ENCODE measurements around the gene SMIM45.

DNA sequence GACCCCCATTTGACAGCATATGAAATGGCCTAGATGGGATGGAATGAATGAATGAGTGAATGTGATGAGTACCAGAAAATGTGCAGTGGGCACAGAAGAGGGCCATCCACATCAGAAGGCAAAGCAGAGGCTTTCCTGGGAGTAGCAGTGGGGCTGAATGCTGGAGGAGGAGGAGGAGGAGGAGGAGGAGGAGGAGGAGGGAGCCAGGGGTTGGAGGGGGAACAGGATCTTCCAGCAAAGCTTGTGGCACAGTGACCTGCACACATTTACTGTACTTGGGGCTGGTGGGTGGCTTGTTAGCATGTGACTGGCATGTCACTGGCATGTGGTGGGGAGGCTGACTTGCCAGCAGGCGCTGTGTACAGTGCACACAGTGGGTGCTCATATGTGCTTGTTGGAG lies 26.8 kb downstream of the SMIM45 start:
- TF ChIP-seq POLR2AphosphoS5 (IDR thresholded peaks at IDR 0.05; ENCODE audit: borderline replicate concordance, low read depth, low read length): no peak
- no peak for TF ChIP-seq EZH2 (IDR thresholded peaks at IDR 0.05)
